Hematopoietic multipotent progenitor cell treated with erythropoietin and hydrocortisone succinate and interleukin-3 and kit ligand, for 4 days (in vitro differentiated cells): ENCODE measurements around the gene BOC.

Source experiments
- DNase-seq: peaks from one replicate; pipeline ENCODE4 v3.0.0-alpha.2; 2015

BOC gene

GRCh38 chr3:113250566-113250965 is 39.2 kb downstream of the BOC start:
- no peak for DNase-seq

GRCh38 chr3:113251817-113252216 is 40.5 kb downstream of the BOC start:
- no peak for DNase-seq

- DNase-seq, result no peak
Observed at GRCh38 chr3:113252553-113252952, 41.2 kb downstream of the BOC start.

GRCh38 chr3:113253702-113254101 is 42.3 kb downstream of the BOC start:
- no peak for DNase-seq

DNA sequence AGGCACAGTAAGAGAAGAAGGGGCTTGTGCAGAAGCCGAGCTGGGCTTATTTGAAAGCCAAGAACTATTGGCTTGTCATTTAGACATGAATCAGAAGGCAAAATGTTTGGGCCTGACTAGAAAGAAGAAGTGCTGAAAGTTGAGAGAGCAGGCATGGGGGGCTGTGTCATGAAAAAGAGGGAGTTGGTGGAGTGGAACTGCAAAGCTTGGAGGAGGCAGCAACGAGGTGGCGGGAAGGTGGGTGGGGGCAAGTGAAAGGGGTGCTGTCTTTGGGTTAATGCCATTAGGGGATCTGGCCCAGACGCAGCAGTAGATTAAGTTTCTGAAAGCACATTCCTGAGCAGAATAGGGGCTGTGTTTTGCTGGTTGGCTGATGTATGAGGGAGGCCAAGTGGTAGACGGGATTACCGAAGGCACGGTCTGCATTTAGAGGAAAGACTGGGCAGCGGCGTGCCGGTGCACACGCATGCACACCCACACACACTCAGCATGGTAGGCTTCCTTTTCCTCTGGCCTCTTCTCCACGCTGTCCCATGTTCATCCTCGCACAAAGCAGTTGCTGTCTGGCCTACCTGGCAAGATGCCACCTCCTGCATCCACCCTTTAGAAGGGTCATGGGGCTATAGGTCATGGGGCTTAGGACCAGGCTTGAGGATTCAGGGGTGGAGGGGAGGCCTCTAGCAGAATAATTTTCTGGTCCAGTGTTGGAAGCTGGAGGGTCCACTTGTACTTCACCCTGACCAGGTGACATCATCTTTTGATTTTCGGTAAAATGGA is 43.0 kb downstream of the BOC start:
- no peak for DNase-seq

- no peak for DNase-seq
Observed at GRCh38 chr3:113255100-113255853, 43.9 kb downstream of the BOC start.

DNA sequence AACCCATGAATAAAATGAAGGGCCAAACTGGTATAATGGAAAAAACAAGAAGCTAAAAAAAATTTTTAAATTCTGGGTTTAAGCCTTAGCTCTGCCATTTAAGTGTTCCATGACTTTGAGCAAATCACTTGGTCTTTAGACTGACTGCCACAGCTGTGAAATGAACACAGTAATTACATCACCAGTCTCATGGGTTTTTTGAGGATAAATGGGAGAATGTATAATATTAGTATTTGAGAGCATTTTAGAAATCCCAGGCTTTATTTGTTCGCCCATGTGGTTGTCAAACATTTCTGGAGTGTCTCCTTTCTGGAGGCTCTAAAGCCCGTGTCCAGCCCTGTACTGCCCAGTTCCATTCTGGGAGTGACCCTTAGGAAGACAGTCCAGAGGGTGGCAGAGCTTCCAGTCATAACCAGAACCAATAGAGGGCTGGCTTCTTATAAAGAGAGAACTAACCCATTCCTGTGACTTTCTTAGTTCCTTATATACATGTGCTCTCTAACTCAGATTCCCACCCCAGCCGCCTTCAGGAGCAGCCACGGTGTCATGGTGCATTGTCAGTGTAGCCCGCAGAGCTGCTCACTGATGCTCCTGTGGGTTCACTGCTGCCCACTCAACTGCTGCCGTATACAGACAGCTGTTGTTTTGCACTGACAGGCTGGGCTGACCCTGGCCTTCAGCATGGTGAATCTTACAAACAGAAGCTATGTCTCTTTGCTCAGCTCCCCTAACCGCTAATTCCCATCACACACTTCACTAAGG is 44.7 kb downstream of the BOC start:
- DNase-seq, result no peak

GRCh38 chr3:113258361-113258760 is 47.0 kb downstream of the BOC start:
- no peak for DNase-seq

GRCh38 chr3:113259196-113259595 is 47.8 kb downstream of the BOC start:
- no peak for DNase-seq

DNA sequence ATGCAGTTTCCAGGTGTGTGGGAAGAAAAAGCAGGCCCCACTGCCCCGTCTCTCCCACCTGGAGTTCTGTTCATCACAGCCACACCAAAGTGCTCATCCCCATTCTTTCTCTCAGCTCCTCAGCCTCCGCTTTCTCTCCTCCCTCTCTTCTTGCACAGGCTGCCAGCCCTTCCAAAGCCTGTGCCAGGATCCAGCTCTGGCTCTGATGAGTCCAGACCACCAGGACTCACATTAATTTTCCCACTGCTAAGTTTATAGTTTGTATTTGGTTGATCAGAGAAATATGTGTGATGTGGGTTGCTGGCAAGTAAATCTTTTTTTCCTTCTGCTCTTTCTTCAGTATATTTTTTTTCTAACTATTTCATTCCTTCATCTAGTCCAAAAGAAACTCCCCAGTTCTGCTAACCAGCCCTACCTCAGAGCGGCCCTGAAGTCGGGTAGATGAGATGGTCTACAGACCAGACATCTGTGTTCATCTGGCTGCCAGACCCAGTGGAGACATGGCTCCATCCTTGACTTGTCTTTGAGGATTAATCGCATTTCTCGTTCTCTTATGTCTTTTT is 49.8 kb downstream of the BOC start:
- DNase-seq, result no peak

DNA sequence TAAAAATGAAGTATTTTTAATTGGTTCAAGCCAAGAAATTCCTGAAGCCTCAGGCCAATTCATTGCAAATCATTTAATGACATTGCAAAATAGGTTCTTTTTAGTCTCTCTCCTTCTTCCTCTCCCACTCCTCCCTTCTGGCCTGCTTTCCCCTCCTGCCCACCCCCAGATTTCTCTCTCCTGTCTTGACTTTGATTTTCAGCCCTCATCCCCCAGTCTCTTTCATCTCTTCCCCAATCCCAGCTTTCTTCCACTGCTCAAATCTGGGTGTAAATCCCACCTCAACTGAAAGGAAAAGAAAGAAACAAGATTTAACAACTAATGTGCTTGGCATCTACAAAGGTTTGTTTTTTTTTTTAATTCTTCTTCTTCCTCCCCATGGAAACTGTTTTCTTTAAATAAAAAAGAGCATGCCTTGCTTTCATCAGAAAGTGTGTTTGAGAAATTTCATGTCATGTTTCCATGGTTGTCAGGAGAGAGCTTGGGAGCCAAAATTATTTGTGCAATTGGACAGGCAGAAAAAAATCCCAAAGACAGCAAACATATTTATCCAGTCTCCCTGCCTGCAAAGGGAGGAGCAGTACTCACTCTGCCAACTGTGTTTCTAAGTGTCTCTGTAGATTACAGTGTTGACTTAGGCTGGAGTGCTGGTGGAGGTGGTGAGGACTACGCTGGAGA is 50.4 kb downstream of the BOC start:
- DNase-seq, result no peak

DNA sequence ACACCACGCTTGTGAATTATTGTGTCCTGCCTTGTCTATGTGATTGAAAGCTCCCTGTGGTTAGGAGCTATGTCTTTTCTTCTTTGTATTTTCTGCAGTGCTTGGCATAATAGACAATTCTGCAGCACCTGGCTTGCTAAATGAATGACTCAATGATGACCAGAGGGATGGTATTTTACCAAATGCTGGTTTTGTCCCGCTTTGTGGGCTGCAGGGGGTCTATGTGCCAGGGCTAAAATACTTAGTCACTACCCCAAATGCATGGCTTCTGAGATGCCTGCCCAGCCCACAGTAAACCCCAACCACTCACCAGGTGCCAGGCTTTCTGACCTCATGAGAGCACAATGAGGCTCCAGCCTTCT is 50.9 kb downstream of the BOC start:
- DNase-seq, result no peak

DNA sequence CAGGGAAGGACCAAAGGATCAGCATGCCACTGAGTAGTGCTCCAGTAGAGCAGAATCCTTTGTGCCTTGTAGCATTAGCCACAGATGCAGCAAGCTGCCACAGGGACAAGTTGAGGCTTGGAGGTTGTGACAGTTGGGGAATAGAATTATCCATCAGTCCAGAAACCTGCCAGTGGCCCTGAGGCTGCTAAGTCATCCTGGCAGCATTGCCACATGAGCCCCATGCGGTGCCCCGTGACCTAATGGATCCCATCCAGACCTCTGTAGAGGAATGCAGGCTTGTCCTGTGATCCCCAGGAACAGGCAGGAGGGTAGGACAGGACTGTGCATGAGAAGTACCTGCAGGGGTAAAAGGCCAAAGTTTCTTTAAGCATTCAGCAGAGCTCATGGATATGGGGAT is 51.7 kb downstream of the BOC start:
- DNase-seq, result no peak

DNA sequence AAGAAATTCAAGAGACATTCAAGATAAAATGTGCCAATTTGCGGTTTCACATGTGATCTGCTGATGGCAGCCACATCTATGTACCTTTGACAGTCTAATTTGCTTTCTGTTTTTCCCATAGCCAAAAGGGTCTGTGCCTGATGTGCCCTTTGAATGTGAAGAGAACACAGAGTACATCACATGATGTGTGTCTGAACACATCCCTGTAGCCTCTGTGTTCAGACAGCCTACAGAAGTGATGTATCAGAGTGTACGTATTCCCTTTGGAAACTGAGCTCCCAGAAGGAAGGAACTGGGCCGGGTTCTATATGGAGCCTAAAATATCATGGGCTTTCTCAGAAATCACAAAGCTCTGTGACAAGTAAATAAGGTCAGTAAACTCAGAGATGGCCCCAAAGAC is 52.4 kb downstream of the BOC start:
- DNase-seq, result no peak

DNA sequence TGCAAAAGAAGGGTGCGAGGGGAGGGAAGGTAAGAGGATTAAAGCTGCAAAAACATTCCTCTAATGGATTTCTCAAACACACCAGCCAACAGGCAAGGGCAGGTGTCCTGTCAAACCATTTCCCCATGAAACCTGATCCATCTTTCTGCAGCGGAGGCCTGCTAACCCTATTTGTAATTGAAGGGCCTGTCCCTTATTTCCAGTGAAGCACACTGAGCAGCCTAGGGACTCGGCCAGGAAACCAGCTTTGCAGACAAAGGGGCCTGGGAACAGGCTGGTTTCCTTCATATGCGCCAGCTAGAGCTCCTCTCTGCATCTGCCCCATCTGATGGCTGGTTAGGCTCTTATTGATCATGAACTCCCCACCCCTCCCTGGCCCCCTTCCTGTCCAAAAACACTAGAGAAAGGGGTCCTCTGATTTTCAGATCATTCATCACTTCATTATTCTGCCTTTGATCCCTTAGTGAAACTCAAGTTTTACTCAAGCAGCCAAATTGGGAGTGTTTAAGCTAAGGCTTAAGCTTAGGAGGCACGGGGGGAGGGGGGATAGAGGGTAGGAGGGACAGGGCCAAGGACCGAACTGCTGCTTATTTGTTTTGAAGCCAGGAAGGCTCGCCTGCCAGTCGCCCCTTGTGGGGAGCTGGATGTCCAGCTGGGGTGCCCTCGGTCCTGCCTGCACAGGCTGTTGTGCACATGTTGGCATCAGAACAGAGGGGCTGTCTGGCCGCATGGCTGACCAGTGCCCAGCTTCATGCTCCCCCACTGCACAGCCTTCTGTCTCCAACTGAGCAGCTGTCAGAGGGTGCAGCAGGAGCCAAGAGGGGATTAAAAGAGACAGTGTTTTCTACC is 53.1 kb downstream of the BOC start:
- DNase-seq, result no peak

DNA sequence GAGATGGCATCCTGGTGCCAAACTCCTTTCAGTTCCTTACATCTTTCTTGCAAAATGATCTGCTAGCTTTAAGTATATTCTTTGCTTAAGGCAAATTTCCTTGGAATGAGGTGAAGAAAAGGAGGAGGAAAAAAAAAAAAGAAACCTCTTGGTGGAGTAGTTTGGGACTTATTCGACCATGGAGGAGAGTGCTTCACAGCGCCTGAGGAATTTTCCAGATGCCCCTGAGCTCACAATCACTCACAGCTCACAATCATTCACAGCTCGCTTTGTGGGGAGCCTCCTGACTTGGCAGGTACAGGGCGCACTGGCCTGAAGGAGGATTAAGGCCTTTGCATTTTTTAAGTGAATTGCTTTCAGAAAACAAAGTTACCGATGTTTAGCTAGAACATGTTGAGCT is 53.9 kb downstream of the BOC start:
- no peak for DNase-seq

DNA sequence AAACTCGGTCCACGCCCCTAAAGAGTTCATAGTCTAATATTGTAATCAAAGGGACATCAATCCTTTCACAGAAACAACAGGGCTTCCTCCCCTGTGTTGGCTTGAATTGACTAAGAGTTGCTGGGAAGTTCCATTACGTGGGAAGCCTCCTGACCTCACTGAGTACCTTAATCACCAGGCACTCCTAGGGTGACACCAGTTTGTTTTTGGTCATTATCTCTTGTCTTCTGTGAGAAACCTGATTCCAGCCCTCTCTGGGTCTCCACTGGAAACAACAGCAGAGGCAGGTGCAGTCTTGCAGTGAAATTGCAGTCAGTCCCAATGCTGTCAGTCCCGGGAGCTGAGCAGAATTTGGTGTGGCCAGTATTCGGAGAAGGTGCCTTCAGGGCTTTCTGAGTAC is 55.4 kb downstream of the BOC start:
- DNase-seq, result no peak

DNA sequence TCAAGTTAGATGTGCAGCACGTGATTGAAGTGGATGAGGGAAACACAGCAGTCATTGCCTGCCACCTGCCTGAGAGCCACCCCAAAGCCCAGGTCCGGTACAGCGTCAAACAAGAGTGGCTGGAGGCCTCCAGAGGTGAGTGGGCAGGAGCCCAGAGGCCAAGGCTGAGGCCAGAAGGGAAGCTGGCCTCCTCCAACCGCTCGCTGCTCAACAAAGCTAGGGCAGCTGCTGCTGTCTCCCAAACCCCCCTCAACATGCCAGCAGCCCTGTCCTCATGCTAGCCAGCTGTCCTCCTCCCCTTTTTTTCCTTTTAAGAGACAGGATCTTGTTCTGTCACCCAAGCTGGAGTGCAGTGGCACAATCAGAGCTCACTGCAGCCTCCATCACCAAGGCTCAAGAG is 57.0 kb downstream of the BOC start:
- DNase-seq, result no peak

DNA sequence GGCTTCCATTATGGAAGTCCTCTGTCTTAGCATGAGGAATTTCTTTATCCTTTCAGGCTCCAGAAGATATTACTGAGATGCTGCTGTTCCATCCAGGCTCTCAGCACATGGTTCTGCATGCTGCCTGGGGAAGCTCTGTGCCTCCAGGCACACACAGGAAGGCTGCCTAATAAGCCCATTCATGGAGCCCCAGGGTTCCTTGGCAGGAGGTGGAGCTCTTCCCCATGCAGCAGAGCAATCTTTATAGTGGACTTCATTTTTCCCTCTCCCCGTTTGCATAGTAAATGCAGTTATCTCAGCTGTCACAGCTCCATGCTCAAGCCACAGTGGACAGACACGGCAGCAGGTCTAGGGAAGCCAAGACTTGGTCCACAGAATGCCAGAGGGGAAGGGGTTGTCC is 57.6 kb downstream of the BOC start:
- DNase-seq, result no peak

GRCh38 chr3:113269661-113270060 is 58.3 kb downstream of the BOC start:
- no peak for DNase-seq

GRCh38 chr3:113270068-113270467 is 58.7 kb downstream of the BOC start:
- no peak for DNase-seq

DNA sequence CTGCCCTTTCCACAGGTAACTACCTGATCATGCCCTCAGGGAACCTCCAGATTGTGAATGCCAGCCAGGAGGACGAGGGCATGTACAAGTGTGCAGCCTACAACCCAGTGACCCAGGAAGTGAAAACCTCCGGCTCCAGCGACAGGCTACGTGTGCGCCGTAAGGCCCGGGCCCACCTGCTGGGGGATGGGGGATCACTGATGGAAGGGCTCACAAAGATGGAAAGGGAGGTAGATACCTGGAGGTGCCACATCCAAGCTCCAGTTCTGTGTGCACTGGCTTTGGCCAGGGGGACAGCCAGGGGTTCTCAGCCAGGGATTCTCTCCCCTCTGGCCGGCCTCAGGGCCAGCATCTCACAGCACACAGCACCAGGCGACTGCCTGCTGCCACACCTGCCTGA is 59.4 kb downstream of the BOC start:
- DNase-seq, result no peak
